EH (cell line): ENCODE data around the gene ZNF512B.
"Not testable (repeated sequence)": the region's sequence is repeated elsewhere in the genome, so short reads cannot be mapped to it uniquely, and the experiment has no call there.

Experiments
- DNase-seq: peaks from one replicate; pipeline ENCODE4 v3.0.0-alpha.2; 2015; ENCODE audit warnings: low read depth

The ZNF512B gene

DNA sequence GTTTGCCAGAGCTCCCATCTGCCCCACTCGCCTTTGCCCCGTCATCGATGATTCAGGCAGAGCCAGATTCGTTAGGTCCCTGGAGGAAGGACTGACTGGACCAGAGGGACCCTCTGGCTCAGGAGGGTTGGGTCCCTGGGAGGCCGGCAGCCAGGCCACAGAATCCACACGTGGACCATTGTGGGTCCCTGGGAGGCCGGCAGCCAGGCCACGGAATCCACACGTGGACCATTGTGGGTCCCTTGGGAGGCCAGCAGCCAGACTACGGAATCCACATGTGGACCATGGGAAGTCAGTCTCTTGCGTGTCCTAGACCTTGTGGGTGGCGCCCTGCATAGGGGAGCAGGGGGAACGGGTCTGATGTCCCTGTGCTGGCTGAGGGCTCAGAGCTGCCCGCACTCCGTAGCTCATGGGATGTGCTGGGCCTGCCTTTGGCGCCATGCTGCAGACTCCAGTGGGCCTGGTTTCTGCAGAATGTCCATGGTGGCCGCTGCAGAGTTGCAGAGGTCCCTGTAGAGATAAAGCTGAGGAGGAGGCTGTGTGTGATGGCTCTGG is 37.0 kb downstream of the ZNF512B start:
- DNase-seq, result no peak

DNA sequence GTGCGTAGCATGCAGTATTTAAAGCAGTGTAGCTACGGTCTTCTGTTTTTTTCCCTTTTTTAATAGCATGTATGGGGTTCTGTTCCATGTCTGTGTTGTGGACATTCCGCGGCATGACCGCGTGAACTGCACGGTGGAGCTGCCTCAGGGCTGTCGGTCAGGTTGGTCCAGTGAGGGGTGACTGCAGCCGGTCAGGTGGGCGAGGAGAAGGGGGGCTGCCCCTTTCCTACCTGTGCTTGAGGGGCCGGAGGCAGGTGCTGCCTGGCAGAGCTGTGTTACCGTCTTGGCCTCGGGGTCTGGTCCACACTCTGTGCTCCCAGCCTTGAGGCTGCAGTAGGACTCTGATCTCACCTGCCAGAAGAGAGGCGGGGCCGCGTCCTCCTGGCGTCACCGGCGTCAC is 38.0 kb downstream of the ZNF512B start:
- no peak for DNase-seq

DNA sequence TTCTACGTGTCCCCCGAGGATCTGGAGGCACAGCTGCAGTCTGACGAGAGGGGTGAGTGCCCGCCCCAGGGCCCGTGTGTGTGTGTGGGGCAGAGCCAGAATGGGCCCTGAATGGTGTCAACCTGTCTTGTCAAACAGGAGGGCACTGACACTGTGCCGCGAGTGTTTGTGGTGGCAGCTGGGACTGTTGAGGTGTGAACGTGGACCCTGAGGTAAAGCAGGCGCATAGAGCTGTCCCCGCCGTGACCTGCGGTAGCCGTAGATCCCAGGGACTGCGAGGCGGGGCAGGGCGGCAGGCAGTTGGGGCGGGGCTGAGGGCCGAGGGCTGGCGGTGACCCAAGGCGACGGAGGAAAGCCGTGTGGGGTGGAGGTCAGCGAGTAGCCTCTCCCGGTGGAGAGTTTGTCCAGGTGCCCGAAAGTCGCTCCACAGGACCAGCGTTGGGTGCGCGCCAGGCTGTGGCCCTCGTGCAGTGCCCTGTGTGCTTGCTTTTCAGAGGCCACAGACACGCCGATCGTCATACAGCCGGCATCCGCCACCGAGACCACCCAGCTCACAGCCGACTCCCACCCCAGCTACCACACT is 38.7 kb downstream of the ZNF512B start:
- DNase-seq, result no peak

DNA sequence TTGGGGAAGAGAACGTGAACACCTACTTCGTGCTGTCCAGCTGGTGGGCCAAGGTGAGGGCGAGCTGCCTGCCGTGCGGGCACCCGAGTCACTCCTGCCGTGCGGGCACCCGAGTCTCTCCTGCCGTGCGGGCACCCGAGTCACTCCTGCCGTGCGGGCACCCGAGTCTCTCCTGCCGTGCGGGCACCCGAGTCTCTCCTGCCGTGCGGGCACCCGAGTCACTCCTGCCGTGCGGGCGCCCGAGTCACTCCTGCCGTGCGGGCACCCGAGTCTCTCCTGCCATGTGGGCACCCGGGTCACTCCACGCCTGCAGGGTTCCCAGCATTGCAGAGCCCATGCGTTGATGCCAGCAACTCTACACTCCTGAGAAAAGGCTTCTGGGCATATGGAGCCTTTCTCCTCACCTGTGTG is 40.3 kb downstream of the ZNF512B start:
- not testable (repeated sequence) for DNase-seq

DNA sequence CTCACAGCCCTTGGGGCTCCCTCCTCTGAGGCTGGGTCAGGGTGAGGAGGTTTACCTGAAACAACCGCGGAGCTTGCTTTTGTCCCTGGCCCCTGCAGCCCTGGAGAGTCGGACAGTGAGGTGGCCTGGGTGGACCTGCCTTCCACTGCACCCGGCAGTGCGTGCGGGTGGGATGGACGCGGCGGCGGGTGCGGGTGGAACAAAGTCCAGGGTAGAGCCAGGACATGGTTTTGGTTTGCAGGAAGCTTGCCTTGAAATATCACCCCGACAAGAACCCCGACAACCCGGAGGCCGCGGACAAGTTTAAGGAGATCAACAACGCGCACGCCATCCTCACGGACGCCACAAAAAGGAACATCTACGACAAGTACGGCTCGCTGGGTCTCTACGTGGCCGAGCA is 40.7 kb downstream of the ZNF512B start:
- DNase-seq, result no peak

DNA sequence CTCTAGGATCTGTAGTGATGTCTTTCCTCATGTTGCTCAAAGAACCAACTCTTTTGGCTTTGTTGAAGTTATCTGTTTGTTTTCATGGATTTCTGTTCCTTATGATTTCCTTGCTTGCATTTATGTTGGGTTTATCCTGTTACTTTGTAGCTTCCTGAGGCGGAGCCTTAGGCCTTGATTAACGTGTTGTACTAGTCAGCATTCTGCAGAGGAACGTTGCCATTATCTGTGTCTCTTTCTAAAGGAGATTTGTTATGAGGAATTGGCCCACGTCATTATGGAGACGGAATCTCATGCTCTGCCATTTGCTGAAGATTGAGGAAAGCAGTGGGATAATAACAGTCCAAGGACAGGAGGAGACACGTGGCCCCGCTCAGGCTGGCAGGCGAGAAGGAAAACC is 43.4 kb downstream of the ZNF512B start:
- DNase-seq, result no peak

DNA sequence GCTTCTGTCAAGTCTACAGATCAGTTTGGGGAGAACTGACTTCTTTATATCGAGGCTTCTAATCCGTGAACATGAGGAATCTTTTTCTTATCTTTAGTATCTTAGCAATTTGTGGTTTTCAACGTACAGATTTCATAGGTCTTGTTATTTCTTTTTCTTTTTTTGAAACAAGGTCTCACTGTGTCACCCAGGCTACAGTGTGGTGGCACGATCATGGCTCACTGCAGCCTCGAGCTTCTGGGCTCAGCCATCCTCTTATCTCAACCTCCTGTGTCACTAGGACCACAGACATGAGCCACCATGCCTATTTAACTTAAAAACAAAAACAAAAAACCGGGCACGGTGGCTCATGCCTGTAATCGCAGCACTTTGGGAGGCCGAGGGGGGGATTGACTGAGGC is 45.5 kb downstream of the ZNF512B start:
- DNase-seq, result no peak

DNA sequence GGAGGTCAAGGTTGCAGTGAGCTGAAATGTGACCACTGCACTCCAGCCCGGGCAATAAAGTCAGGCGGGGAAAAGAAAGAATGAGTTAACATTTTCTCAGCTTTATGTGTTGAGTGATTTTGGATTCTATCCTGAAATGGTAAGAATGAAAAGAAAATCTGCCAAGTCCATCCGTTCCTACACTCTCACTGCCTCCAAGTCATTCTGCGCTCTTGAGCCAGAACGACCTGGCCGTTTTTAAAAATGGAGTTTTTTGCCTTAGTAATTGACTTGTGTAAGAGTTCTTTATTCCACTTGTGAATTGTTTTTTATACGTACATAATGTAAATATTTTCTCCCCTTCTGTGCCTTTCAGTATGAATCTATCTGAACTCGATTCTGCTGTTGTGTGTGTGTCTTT is 46.1 kb downstream of the ZNF512B start:
- DNase-seq, result no peak

DNA sequence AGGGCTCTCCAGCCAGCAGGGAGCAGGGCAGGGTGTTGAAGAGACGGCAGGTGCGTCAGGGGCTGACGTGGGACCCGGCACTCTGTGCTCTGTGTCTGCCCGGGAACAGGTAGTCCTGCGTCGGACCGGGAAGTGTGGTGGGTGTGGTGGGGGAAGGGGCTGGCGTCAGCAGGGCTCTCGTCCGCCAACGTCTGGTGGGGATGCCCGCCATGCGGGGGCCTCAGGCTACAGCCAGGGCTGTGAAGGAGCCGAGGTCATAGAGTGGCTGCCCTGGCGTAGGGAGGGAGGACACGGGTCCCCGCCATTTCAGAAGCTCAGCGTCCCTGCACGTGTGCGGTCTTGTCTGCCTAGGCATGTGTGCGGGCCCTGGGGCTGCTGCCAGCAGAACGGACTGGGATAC is 49.5 kb downstream of the ZNF512B start:
- no peak for DNase-seq

DNA sequence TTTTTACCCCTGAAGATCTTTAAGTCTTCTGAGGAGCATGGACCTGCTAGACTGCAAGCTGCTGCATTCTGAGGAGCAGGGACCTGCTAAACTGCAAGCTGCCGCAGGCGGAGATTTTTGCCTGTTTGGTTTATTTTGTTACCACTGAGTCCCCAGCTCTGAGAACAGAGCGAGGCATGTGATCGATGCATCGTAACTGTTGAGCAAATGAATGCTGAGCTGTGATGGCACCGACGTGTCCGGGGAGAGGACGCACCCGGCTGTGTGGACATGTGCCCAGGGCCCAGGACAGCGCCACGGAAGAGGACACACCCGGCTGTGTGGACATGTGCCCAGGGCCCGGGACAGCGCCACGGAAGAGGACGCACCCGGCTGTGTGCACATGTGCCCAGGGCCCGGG is 50.6 kb downstream of the ZNF512B start:
- DNase-seq, result no peak

DNA sequence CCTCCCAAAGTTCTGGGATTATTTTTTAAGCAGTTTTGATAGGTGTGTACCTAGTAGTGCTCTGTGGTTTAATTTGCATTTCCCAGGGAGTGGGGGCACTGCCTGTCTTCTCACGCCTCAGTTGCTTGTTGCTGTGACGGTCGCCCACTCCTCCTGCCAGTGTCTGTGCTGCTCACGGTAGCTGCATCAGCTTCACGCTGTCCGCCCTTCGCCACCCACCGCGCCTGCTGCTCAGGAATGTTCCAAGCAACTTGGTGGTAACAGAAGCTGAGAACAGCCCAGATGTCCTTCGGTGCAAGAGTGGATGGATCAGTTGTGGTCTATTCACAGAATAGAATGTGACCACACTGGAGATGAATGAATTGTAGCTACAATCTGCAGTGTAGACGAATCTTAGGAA is 51.9 kb downstream of the ZNF512B start:
- no peak for DNase-seq

DNA sequence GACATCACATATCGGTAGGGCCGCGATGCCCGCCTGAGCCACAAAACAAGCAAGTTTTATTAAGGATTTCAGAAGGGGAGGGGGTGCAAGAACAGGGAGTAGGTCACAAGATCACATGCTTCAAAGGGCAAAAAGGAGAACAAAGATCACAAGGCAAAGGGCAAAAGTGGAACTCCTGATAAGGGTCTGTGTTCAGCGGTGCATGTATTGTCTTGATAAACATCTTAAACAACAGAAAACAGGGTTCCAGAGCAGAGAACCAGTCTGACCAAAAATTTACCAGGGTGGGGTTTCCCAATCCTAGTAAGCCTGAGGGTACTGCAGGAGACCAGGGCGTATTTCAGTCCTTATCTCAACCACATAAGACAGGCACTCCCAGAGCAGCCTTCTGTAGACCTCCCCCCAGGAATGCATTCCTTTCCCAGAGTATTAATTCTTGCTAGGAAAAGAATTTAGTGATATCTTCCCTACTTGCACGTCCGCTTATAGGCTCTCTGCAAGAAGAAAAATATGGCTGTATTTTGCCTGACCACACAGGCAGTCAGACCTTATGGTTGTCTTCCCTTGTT is 53.3 kb downstream of the ZNF512B start:
- DNase-seq, result not testable (repeated sequence)

DNA sequence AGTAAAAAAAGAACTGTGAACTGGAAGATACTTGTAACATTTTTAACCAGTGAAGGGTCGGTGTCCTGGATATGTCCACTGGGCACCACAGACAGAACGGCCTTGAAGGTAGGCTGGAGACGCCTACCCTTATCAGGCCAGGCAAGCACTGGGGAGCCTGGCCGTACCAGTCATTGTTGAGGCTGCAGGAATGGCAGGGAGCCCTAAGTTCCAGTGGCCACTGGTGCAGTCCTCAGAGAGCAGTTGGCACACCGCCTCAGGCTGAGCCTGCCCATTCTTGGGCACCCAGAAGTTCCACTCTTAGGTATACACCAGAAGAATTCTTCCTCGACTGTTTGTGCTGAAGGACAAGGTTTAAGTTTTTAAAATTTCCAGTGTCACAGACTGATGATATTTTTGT is 54.3 kb downstream of the ZNF512B start:
- no peak for DNase-seq

DNA sequence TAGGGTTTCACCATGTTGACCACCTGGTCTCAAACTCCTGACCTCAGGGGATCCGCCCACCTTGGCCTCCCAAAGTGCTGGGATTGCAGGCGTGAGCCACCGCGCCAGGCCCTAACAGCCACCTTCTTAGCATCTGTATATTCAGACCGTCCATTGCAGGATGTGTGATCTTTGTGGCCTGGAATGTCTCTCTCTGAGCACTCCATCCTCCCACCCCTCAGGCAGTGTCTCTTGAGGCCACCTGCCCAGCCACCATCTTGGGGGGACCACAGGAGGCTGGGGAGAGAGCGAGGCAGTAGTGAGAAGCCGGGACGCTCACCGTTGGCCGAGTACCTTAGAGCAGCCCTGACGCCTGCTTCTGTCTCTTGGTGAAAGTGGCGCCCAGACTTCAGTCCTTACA is 56.0 kb downstream of the ZNF512B start:
- no peak for DNase-seq

DNA sequence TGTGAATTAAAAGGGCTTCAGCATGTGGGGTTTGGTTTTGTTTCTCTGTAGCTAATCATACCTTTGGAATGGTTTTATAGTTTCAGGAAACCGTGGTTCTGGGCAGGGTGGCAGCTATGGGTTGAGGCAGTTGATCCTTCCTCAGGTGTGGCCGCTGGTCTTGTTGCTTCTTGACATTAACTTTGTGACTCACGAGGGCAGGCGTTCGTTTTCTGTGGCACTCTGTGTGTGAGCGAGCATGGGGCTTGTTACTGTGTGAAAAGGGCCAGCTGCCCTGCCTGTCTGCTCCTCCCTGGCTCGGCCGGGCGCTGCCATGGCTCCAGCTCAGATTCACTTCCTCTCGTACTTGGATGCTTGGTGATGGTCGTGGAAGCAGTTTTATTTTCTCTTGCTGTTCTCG is 58.6 kb downstream of the ZNF512B start:
- DNase-seq, result no peak

DNA sequence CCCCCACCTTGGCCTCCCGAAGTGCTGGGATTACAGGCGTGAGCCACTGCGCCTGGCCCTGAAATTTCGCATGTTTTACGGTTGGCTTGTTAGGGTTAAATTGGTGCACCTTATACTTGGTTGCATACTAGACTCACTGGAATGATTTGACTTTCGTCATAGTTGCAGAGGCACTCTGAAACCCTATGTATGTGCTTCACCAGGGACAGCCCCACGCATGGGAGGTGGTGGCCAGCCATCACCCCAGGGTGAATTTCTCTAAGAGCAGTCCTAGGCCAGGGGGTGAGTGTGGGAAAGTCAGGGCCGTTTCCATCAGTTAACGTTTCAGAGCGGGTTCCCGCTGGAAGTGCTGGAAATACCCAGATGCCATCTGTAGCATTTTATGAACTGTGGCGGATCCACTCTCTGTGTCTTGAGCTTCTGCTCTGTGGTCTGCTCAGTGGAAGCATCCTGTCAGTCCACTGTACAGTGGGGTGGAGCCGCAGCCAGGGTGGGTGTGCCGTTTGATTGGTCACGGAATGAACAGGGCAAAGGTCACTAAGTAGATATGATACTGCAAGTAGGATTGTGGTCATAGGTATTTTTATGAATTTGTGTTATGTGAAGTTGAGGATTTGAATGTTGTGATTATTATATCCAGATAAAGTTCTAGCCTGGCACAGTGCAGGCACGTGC is 61.6 kb downstream of the ZNF512B start:
- DNase-seq, result no peak
